Mucosa of descending colon (tissue), 3 donors: ENCODE measurements around the gene STXBP6. TPM values are rescaled to one million over a fixed set of nuclear protein-coding genes. Genes with fewer than 3 reads are reported as not detected.

Experiments
- ATAC-seq: fragments of 200-7000 bp; cut with Tn5 transposase; one replicate; pipeline ENCODE4 v1.9.1; 2020; ENCODE audit warnings: mild to moderate bottlenecking, moderate library complexity
- DNase-seq, 3 donors: peaks; one replicate each; pipeline ENCODE4 v3.0.0-alpha.2; 2020
- H3K36me3 ChIP-seq: fragments of 200-600 bp; one replicate; pipeline ENCODE4 v1.8.0; 2021; ENCODE audit warnings: low read depth, mild to moderate bottlenecking
- H3K4me1 ChIP-seq: fragments of 200-600 bp; one replicate; pipeline ENCODE4 v1.8.0; 2021; ENCODE audit warnings: low read depth, mild to moderate bottlenecking
- H3K4me3 ChIP-seq: fragments of 200-600 bp; one replicate; pipeline ENCODE4 v1.8.0; 2021; ENCODE audit warnings: mild to moderate bottlenecking
- H3K9me3 ChIP-seq: fragments of 200-600 bp; one replicate; pipeline ENCODE4 v1.8.0; 2021; ENCODE audit warnings: mild to moderate bottlenecking
- intact Hi-C, 2 donors: fragments of 100-400 bp; cut with DNase I in 1 of 2; cut with micrococcal nuclease in 1 of 2; formaldehyde crosslinking; loops; one replicate each; pipeline versions ENCODE4 v1.11.0 to v1.11.1; 2022; cut with DNase I, micrococcal nuclease
- total RNA-seq, 3 donors: library from RNA; stranded (reverse); fragmentation: NEBNext Ultra II Directional in 2 of 3; extraction: Animal tissue kit (Norgen Biotek cat#: 25700) in 2 of 3; gene quantifications; one replicate each; pipeline versions ENCODE4 v1.2.1 to v1.2.4, GENCODE V29; 2021 to 2023
- TF ChIP-seq, protein P1 (sequence below): fragments of 200-600 bp; IDR thresholded peaks from one replicate; pipeline ENCODE4 v1.8.0; 2022; ENCODE audit warnings: antibody characterized with exemption, mild to moderate bottlenecking
- donor health status: DM: no; HTN: no; CAD: no; lungs with moderate emphysema.
- donor health status: DM: no; HTN: no; CAD: no.
- donor health status: DM: no; HTN: yes; CAD: no.

STXBP6 gene
- total RNA-seq, 3 donors from 2014 or later = 10.9 to 25.9 (median 19.8) TPM

- TF ChIP-seq, protein P1, sequence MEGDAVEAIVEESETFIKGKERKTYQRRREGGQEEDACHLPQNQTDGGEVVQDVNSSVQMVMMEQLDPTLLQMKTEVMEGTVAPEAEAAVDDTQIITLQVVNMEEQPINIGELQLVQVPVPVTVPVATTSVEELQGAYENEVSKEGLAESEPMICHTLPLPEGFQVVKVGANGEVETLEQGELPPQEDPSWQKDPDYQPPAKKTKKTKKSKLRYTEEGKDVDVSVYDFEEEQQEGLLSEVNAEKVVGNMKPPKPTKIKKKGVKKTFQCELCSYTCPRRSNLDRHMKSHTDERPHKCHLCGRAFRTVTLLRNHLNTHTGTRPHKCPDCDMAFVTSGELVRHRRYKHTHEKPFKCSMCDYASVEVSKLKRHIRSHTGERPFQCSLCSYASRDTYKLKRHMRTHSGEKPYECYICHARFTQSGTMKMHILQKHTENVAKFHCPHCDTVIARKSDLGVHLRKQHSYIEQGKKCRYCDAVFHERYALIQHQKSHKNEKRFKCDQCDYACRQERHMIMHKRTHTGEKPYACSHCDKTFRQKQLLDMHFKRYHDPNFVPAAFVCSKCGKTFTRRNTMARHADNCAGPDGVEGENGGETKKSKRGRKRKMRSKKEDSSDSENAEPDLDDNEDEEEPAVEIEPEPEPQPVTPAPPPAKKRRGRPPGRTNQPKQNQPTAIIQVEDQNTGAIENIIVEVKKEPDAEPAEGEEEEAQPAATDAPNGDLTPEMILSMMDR = no peak
- no peak overlapping the region for H3K4me3 ChIP-seq
- no peaks in the 10 kb centered on the region for H3K9me3 ChIP-seq
- peak in 2 of 3 donors; percentile 66 to 92 for DNase-seq
- no peaks in the 10 kb centered on the region for H3K36me3 ChIP-seq
- peak; percentile 59 for ATAC-seq
- intact Hi-C loops = loop anchor here in 1 of 2 donors (10.0 kb wide), 1 partner anchor 60 kb away; no protein-coding TSS in a partner anchor
- H3K4me1 ChIP-seq = peaks cover 35% of the 10 kb centered on the region
These were observed 64.9 kb downstream of the STXBP6 start for GRCh38 chr14:24984846-24985589.

- Histone ChIP-seq H3K4me1 (peaks cover 40% of the 10 kb centered on the region), H3K4me3 (no peak overlapping the region), H3K9me3 (no peaks in the 10 kb centered on the region), H3K36me3 (no peaks in the 10 kb centered on the region)
- ATAC-seq (peak; percentile 90), DNase-seq (peak in 1 of 3 donors; percentile 32)
- TF ChIP-seq, protein P1 = no peak
- intact Hi-C loops = loop anchor here in 1 of 2 donors (10.0 kb wide), 1 partner anchor 62 kb away; no protein-coding TSS in a partner anchor
These were observed 67.3 kb downstream of the STXBP6 start for GRCh38 chr14:24982472-24983155.

GRCh38 chr14:24979725-24980239 is 70.2 kb downstream of the STXBP6 start:
- intact Hi-C loops = loop anchor here in 1 of 2 donors (10.0 kb wide), 1 partner anchor 65 kb away; no protein-coding TSS in a partner anchor
- Histone ChIP-seq H3K9me3 (no peaks in the 10 kb centered on the region), H3K36me3 (no peaks in the 10 kb centered on the region), H3K4me1 (peaks cover 30% of the 10 kb centered on the region), H3K4me3 (no peak overlapping the region)
- ATAC-seq = no peak
- TF ChIP-seq, protein P1 = no peak
- no peak for DNase-seq

DNA sequence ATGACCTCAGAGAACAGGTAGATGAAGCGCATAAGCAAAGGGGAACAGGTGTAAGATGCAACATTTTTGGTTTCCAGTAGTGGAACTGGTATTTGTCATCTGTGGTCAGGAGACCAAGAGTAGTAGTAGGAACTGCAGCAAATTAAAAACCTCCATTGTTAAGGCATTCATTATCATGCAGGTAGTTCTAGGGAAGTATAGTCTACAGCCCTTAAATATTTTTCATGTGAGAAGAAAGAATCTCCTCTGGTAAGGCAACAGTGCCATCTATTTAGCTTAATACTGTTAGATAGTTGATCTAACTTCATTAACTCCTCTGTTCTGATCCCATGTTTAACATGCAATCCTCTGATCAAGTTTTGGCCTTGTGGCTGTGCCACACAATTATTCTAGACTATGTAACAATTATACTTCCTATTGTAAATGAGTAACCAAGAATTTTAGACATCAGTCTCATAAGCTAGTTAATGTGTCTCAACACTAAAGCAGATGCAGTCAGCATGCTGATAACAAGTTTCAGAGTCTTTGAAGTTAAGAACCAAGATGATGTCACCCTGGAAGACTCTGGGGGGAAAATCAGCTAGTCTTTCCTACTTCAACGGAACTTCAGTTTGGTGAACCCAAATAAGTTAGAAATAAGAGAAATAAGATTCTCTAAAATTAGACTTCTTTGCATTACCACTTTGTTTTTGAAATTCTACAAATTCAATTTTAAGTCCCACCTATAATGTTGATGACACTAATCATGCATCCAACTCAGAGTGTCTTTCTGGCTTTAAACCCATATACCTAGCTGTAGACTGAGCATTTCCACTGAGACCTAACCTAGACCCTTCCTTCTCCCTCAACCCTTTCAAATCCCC is 70.9 kb downstream of the STXBP6 start:
- Histone ChIP-seq H3K4me1 (peaks cover 26% of the 10 kb centered on the region), H3K36me3 (no peaks in the 10 kb centered on the region), H3K9me3 (no peaks in the 10 kb centered on the region), H3K4me3 (no peak overlapping the region)
- no peak for DNase-seq
- intact Hi-C loops = no loop called here
- peak; percentile 80 for ATAC-seq
- TF ChIP-seq, protein P1 = no peak

- Histone ChIP-seq H3K9me3 (no peaks in the 10 kb centered on the region), H3K36me3 (no peaks in the 10 kb centered on the region), H3K4me3 (no peak overlapping the region), H3K4me1 (peaks cover 11% of the 10 kb centered on the region)
- ATAC-seq (no peak), DNase-seq (no peak)
- intact Hi-C loops = no loop called here
- TF ChIP-seq, protein P1 = no peak
These were observed 73.3 kb downstream of the STXBP6 start for GRCh38 chr14:24976602-24977001.
